HG03045 (cell line): ENCODE data around the gene TBX2.

Experiments
- ATAC-seq: cut with Tn5 transposase; IDR thresholded peaks from one replicate; pipeline ENCODE4 v1.9.1; 2021; ENCODE audit warnings: mild to moderate bottlenecking, moderate library complexity; ENCODE audit not compliant: unreplicated experiment

Gene TBX2

DNA sequence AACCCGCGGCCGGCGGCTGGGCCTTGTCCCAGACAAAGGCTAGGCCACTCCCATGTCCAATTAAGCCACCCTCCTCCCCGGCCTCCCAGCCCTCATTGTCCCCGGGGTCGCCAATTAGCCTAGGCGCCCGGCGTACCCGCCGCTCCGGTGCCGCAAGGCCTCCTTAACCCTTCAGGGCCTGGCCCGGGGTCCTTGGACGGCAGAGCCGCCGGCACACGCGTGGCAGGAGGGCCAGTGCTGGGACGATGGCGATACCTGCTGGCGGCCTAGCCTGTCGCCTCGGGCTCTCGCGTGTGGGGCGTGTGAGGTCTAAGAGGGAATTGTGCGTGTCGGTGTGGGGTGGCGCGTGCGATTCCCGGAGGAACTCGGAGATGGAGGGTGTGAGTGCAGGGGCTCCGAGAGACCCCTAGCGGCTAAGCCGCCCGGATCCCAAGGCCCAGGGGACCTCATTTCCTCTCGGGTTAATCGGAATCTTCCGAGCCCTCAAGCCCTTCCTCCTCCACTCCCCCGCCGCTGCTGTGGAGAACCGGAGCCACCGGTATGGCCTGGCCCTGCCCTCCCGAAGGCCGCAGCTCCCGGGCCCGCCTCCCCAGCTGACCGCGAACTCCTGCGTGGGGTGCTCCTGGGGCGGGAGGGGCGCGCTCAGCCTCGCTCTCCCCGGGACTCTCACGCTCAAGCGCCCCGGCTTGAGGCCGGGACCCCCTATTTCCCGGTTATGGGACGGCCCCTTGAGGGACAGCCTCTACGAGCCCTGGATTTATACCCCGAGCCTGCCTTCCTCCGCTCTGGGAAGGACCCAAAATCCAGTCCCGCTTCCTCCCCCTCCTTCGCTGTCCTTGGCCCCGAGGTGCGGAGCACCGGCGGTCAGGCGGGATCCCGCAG lies 11.9 kb downstream of the TBX2 start:
- ATAC-seq = peak; percentile 13

DNA sequence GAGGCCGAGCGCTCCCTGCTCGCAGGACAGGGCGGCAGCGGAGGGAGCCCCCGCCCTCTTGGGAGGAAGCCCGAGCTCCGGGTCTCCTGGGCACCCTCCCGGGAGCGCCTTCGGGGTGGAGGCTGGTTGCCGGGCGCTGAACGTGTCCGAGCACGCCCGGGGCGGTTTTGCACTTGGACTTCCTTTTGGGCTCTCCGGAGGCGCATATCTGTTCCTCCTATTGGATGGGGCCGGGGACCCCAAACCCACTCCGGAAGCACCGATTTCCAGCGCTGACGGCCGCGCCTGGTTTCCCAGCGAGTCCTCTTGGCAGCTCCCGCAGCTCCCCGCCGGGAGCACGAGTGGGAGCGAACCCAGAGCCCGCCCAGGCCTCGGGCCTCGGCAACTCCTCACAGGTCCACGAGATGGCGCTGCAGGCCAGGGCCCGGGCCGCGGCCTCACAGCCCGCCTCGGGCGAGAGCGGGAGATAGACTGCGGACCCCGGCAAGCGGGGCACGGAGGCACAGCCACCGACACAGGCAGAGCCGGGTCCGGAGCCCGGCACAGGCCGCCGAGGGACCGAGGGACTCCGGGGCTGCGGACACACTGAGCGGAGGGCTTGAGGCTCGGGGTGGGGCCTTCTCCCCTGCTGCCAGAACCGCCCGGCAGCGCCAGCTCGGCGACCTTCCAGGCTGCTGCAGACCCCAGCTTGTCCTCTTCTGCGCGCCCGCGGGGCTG lies 12.7 kb downstream of the TBX2 start:
- peak; percentile 67 for ATAC-seq

DNA sequence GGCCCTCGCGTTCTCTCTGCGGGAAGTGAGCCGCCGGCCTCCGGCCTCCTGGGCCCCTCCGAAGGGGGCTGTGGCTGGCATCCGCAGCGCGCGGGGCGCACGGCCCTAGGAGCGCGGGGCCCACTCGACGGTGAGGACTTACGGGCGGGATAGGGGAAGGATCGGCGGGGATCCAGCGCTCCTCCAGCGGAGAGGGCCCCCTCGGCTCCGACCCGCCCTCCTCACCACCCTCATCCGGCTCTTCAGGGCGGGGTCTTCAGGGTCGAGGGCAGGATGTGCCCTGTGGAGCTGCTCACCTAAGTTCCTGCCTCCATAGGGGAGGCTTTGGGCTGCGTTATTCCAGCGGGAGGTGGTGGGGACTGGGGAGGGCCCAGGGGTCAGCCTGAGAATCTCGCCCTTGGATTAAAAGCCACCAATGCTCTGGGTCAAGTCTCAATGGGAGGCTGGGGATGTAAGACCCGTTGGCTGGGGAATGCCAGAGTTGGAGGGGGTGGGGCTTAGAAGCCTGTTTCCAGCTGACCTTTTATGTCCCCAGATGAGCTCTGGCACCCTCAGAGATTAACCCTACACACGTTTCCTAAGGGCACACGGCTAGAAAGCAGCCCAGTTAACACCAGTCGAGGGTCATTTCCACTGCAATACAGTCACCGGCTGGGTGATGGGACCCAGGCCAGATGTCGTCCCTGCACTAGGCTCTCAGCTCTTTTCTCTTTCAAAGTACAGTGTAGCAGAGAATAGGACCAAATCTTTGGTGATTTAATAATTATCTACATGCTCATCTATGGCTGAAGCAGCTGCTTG lies 13.4 kb downstream of the TBX2 start:
- ATAC-seq = no peak

DNA sequence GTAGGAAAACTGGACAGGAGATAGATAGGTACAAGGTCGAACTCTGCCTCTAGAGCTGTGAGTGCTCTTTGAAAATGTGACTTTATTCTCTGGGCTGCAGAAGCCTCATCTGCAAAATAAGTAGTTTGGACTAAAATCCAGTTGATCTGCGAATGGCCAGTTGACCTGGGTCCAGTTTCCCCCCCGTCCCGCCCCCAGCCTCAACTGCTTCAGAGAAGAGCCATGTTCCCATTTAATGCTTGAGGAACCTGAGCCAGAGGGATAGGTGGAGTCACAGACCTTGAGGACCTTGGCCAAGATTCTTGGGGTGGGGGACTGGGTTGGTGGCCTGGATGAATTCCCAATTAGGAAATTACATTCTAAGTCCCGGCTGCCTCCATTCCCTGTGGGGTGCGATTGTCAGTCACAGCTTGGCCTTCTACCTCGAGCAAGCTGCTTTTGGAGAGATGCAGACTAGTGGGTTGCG lies 14.1 kb downstream of the TBX2 start:
- ATAC-seq = no peak

DNA sequence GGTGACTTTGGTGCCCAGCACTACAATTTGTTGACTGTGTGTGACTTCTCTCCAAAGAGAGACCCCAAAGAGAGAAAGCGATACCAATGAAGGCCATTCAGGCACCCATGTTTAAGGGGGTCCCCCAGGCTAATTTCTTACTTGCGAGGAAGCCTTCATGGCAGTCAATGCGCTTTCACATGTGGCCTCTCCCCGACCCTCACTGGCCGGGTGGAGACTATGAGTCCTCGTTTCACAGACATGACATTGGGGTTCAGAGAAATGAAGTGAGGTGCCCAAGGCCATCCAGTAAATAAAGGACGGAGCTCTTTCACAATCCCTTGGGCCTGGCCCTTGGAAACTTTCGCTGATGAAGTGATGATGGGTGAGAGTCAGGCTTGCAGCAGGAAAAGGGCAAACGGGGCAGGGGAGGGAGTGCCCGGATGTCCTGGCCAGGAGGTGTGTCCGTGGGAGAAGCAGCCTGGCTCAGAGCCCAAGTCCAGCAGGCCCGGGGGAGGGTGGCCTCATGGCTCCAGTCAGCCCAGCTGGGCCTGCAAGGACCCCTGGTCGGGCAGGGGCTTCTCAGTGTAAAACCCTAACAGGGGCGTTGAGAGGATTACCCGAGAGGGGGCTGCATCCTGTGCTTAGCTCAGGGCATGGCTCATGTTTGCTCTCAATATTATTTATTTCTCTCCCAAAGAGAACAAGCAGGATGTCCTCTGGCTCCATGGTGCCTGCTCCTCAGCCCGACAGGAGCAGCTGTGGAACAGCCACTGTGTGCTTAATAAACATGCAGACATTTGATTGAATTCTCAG lies 14.7 kb downstream of the TBX2 start:
- no peak for ATAC-seq

DNA sequence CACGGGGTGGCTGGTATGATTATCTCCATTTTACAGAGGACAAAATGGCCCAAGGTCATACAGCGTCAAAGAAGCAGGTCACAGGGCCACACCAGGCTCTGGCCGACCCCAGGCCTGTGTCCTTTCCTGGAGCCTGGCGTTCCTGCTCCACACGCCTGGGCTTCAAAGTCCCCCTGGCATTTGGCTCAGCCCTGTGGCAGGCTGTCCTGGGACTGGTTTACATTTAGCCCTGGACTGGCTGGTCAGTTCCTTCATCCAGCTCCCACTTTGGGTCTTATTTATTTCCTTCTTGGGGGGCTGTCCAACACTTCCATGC lies 15.3 kb downstream of the TBX2 start:
- ATAC-seq = no peak

DNA sequence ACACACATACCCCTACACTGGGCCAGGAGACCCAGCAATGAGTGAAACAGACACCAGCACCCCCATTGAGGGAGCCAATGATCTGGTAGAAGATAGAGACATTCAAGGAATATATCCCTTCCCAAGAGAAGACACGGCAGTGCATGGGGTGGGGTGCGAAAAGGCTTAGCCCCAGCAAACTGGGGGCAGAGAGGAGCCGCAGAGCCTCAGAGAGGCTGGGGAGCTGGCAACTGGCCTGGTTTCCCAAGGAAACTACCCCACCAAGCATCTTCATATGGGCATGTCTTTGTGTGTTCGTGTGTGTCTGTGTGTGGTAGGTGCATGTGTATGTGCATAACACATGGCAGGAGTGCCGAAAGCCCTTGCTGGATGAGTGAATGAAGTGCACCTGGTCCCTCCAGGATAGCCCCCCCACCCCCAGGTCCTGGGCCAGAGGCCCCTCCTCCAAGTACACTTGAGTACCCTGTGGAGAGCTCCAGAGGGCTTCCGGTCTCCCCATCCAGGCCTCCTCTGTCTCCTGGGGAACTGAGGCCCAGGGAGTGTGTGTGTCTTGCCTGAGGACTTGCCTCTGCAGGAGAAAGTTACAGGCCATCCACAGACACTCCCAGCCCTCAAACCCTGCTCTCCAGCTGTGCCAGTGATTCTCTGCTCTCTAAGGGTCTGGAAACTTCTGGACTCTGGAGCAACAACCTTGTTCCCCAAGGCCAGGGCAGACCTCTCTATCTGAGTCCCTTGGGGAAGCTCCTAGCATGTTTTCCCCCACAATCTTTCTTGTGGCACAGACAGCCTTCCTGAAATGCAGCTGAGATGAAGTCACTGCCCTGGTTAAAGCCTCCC lies 15.9 kb downstream of the TBX2 start:
- ATAC-seq = no peak

DNA sequence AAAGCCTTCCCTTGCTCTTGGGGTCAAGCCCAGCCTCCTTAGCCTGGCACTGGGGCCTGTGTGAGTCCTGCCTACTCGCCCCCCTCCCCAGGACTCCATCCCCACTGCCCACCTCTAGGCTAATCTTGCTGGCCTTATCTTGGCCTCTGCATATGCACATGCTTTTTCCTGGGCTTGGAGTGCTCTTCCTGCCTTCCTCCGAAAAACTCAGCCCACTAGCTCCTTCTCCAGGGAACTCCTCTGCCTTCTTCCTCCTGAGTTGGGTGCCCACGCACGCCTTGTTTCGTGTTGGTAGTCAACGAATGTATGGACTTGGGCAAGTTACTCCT lies 16.5 kb downstream of the TBX2 start:
- no peak for ATAC-seq

DNA sequence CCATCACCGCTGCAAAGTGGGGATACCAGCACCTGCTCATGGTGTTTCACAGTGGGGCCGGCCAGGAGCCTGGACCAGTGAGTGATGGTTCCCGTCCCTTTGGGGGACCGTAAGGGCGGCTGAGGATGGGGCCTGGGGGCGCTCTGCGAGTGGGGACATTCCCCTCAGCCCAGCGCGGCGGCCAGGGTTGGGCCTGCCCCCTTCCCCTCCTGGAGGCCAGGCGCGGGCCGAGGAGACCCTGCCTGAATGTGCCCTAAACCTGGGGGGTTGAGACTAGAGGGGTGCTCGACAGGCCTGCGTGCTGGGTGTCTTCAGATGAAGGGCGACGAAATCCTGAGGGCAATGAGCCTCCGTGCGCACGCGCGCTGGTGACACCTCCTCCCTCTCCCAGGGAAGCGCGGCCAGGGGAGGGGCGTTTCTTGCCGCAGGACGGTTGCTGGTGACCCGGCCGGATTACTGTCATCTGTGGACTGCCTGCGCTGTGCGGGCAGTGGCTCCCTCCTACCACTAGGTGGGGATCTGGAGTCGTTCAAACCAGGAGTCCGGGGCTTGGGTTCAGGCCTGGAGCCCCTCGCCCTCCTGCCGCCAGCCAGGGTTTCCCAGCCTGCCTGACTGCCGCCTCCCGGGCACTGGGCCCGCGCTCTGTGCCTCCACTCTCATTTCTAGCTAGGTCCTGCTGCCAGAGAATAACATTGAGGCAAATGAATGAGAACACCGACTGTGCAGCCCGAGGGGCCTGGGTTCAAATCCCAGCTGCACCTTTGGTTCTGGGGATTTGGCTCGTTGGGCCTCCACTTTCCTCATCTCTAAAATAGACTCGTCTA lies 17.1 kb downstream of the TBX2 start:
- ATAC-seq = no peak

DNA sequence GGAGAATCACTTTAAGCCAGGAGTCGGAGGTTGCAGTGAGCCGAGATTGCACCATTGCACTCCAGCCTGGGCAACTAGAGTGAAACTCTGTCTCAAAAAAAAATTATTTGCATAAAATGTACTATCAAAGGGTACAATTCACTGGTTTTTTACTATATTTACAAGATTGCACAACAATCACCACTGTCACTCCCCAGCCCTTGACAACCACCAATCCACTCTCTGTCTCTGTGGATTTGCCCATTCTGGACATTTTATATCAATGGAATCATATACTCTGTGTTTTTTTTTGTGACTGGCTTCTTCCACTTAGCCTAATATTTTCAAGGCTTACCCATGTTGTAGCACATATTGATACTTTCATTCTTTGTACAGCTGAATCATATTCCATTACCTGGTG lies 18.8 kb downstream of the TBX2 start:
- no peak for ATAC-seq

DNA sequence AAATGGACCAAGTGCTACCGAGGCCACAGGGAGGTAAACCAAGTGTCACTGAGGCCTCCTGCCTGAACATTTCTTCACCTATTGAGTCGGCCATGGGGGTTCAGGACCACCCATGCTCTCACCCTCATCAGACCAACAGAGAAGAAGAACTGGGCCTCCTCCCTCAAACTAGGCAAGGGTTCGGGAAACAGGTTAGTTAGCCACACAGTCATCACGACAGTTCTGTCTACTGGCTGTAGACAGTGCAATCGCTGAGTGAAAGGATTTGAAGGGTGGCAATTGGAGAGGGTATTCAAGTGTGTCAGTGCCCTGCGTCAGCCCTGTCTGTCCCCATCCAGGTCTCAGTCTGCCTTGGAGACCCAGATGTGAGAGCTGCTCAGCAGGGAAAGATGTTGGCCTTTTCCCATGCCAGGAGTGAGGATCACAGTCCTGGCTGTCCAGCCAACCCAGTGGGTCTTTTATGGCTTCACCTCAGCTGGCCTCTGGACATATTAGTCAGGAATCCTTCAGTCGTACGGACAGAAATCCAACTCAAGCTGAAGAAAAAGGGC lies 19.9 kb downstream of the TBX2 start:
- no peak for ATAC-seq

DNA sequence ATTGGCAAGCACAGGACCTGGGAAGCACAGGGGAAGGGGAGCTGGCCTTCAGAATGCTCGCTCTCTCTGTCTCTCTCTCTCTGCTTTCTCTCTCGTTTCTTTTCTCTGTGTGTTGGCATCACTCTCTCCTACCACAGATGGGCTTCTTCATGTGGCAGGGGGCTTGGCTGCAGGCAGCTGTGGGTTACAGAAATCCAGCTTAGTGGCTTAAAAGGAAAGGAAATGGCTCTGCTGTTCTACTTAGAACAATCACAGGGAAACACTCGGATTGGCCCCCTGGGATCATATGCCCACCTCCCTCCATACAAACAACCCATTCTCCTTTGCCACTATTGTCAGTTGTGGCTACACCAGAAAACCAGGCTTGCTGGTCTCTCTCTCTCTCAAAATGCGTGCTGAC lies 20.4 kb downstream of the TBX2 start:
- no peak for ATAC-seq

DNA sequence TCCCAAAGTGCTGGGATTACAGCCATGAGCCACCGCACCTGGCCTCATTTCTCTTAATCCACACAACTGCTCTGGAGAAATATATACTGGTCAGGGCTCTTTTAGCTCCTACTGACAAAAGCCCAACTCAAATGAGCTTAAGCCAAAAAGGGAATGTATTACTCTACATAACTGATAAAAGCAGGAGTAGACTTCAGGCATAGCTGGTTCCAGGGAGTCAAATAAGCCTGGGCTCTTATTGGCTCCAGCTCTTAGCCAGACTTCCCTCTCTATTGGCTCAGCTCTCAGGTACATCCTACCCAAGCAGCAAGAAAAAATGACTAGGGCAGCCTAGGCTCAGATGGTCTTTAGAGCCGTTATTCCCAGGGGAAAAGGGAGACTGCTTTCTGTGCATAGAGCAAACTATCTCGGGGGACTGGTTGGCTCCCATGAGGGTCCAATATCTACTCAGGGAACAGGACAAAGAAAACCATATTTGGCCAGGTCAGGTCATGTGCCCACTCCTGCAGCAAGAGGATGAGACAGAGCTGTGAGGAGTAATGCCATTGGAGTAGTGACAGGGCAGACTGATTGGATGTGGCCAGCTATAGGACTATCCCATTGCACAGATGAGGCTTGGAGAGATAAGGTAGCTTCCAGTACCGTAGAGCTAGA lies 21.2 kb downstream of the TBX2 start:
- ATAC-seq = no peak

DNA sequence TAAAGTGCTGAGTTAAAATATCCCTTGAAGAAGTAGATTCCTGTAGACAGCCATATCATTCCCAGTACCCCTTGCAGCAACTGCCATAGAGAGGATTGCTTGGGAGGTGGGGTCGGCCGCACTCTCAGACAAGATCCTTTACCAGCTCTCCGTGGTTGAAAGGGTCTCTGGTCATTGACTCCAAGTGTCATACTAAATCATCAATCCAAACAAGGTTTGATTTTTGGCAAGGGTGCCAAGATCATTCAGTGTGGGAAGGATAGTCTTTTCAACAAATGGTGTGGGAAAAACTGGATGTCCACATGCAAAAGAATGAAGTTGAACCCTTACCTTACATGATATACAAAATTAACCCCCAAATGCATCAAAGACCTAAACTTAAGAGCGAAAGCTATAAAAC lies 21.8 kb downstream of the TBX2 start:
- no peak for ATAC-seq

DNA sequence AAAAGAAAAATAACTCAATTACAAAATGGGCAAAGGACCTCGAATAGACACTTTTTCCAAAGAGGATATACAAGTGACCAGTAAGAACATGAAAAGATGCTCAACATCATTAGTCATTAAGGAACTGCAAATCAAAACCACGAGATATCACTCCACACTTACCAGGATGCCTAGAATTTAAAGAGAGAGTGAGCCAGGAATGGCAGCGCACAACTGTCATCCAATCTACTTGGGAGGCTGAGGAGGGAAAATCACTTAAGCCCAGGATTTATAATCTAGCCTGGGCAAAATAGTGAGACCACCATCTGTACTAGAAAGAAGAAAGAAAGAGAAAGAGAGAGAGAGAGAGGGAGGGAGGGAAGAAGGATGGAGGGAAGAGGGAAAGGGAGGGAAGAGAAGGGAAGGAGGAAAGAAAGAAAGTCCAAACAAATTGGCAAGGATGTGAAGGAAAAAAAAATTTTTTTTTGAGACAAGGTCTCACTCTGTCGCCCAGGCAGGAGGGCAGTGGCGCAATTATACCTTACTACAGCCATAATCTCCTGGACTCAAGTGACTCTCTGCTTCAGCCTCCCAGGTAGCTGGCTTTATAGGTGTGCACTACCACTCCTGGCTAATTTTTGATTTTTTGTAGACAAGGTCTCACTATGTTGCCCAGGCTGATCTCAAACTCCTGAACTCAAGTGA lies 22.6 kb downstream of the TBX2 start:
- no peak for ATAC-seq

DNA sequence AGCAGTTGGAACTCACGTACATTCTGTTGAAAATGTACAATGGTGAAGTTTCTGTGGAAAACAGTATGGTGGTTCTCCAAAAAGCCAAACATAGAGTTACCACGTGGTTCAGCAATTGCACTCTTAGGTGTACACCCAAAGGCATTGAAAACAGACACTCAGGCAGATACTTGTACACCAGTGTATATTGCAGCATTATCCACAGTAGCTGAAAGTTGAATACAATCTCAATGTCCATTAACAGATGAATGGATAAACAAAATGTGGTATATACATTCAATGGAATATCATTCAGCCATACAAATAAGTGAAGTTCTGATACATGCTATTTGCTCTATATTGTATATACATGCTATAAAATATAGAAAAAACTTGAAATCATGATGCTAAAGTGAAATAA lies 23.2 kb downstream of the TBX2 start:
- ATAC-seq = no peak

DNA sequence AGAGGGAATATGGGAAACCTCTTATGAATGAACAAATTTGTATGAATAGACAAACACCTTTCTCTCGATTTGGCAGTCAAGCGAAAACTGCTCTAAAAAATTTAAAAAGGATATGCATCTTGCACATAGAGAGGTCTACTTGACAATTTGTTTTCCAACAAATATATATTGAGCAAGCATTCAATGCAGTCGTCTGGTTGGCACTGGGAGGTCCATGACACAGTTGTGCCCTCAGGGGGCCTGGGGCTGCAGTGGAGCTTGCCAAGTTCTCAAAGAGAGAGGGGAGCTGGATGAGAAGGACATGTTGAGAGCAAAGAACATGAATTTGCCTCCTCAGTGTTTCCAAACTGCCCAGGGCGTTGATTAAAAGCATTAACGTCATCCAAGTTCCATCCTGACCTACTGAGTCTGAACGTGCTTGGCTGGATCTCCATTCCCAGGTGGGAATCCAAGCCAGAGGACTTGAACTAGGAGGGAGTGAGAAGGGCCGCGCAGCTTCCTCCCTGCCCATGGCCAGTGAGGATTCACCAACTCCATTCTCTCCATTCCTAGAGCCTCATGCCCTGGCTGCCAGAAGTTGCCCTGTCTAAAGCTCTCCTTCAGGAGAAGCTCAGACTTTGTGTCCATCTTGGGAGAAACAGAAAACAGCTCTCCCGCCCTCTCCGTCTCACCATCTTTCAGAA lies 24.5 kb downstream of the TBX2 start:
- ATAC-seq = no peak
